WTC11 (cell line): ENCODE data around the gene BASP1.

Experiments
- ATF3 ChIP-seq: sonication (generic); formaldehyde crosslinking; conservative IDR thresholded peaks from 2 replicates; pipeline ENCODE4 v1.8.1; 2022; ENCODE audit warnings: mild to moderate bottlenecking, missing genetic modification reagents
- CTCF ChIP-seq: fragments of 200-600 bp; IDR thresholded peaks from 2 replicates; pipeline ENCODE4 v1.8.0; 2022; ENCODE audit warnings: antibody characterized with exemption
- ESRRA ChIP-seq: sonication (generic); formaldehyde crosslinking; IDR thresholded peaks from 2 replicates; pipeline ENCODE4 v1.8.1; 2022; ENCODE audit warnings: mild to moderate bottlenecking, missing genetic modification reagents, borderline replicate concordance
- FOXP1 ChIP-seq: sonication (generic); formaldehyde crosslinking; IDR thresholded peaks from 2 replicates; pipeline ENCODE4 v1.8.0; 2022; ENCODE audit warnings: missing genetic modification reagents, mild to moderate bottlenecking, moderate library complexity, borderline replicate concordance
- FOXP4 ChIP-seq: sonication (generic); formaldehyde crosslinking; IDR thresholded peaks from 2 replicates; pipeline ENCODE4 v1.8.0; 2022; ENCODE audit warnings: mild to moderate bottlenecking, missing genetic modification reagents
- IRF2 ChIP-seq: sonication (generic); formaldehyde crosslinking; IDR thresholded peaks from 2 replicates; pipeline ENCODE4 v1.8.0; 2022; ENCODE audit warnings: low read depth, missing genetic modification reagents, borderline replicate concordance
- JUN ChIP-seq: sonication (generic); formaldehyde crosslinking; IDR thresholded peaks from 2 replicates; pipeline ENCODE4 v1.8.0; 2023; ENCODE audit warnings: mild to moderate bottlenecking, missing genetic modification reagents
- MAX ChIP-seq: sonication (generic); formaldehyde crosslinking; IDR thresholded peaks from 2 replicates; pipeline ENCODE4 v1.8.0; 2022; ENCODE audit warnings: mild to moderate bottlenecking, missing genetic modification reagents
- SMAD3 ChIP-seq: sonication (generic); formaldehyde crosslinking; IDR thresholded peaks from 2 replicates; pipeline ENCODE4 v1.8.0; 2022; ENCODE audit warnings: missing genetic modification reagents, mild to moderate bottlenecking, borderline replicate concordance
- SOX15 ChIP-seq: fragments of 250-450 bp; sonication (Bioruptor Pico); IDR thresholded peaks from 2 replicates; pipeline ENCODE4 v1.9.0; 2021; ENCODE audit warnings: mild to moderate bottlenecking
- ZNF121 ChIP-seq: sonication (generic); formaldehyde crosslinking; IDR thresholded peaks from 2 replicates; pipeline ENCODE4 v1.8.0; 2023; ENCODE audit warnings: missing genetic modification reagents

- TF ChIP-seq CTCF (no peak), MAX (CRISPR knock-in tag) (no peak), FOXP4 (no peak), FOXP1 (CRISPR knock-in tag) (no peak), IRF2 (no peak), SMAD3 (CRISPR knock-in tag) (no peak), ATF3 (CRISPR knock-in tag) (no peak), ZNF121 (no peak), JUN (CRISPR knock-in tag) (no peak), SOX15 (CRISPR knock-in tag) (no peak), ESRRA (CRISPR knock-in tag) (no peak)
Observed at GRCh38 chr5:17287501-17288155, 70.2 kb downstream of the BASP1 start.
